Raji (cell line): ENCODE results near the gene REN.

Source experiments
- POLR2A ChIP-seq: IDR thresholded peaks from 2 replicates; pipeline ENCODE4 v1.6.1; 2011; ENCODE audit warnings: low read depth, low read length, control low read depth; ENCODE audit not compliant: insufficient read depth

REN gene

GRCh38 chr1:204115116-204115515 lies 51.0 kb downstream of the REN start:
- no peak for TF ChIP-seq POLR2A

DNA sequence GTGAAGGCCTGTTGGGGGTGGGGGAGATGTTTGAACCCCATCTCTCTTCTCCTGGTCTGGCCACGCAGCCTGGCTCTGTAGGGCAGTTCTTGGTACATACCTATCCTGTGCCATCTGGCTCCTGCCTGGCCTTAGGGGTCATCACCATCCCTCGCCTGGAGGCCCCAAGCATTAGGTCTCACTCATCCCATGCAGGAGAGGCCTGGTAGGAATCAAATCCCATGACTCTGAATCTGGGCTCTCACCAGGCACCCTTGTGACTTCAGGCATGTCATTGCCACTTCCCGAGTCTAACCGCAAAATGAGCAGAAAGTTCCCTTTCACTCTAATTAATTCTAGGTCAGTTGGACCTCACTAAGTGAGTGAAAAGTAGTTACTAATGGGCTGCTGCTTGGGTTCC lies 51.5 kb downstream of the REN start:
- no peak for TF ChIP-seq POLR2A

DNA sequence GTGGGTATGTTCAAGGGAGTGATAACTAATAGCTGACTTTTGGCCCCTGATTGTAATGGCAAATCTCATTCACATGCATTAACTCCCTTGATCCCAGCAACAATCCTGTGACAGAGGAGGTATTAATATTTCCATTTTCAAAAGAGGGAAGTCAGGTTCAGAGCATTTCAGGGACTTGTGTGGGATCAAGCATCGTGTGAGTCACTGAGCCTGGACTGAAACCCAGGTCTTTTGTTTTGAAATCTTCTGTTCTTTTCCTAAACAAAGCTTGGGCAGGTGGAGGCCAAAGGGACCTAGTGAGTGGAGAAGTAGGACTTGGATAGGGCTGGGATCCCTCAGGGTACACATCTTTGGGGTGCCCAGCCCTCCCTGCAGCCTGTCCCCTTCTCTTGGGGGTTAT lies 52.2 kb downstream of the REN start:
- no peak for TF ChIP-seq POLR2A

DNA sequence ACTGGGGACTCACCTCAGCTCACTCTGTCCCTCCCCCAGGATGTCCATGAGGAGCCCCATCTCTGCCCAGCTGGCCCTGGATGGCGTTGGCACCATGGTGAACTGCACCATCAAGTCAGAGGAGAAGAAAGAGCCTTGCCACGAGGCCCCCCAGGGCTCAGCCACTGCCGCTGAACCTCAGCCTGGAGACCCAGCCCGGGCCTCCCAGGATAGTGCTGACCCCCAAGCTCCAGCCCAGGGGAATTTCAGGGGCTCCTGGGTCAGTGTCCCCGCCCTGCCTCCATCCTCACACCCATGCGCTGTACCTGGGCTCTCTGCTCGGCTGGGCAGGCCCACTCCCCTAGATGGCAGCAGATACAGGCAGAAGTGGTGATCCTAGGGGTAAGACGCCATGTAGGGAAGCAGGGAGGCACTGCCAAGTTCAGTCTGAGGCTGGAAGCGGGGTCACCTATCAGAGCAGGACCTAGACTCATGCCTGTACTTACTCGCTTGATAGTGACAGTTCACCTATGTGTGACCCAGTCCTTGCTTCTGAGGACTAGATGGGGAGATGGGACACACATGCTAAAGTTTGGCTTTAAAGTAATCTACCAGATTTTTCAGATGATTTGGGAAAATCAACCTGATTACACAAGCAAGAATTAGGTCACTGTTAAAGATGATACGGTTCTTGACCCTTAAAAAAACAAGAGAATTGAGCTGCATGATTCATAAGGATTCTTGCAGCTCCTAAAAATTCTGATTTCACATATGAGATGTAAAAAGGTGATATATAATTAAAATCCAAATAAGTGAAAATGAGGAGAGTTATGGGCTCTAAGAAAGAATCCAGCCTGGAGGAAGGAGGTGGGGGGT lies 53.0 kb downstream of the REN start:
- no peak for TF ChIP-seq POLR2A

GRCh38 chr1:204110894-204111633 lies 55.1 kb downstream of the REN start:
- no peak for TF ChIP-seq POLR2A

- no peak for TF ChIP-seq POLR2A
Measured at GRCh38 chr1:204108312-204109141, 57.6 kb downstream of the REN start.

GRCh38 chr1:204107892-204108291 lies 58.2 kb downstream of the REN start:
- TF ChIP-seq POLR2A: no peak

- TF ChIP-seq POLR2A: no peak
Measured at GRCh38 chr1:204106825-204107224, 59.3 kb downstream of the REN start.

DNA sequence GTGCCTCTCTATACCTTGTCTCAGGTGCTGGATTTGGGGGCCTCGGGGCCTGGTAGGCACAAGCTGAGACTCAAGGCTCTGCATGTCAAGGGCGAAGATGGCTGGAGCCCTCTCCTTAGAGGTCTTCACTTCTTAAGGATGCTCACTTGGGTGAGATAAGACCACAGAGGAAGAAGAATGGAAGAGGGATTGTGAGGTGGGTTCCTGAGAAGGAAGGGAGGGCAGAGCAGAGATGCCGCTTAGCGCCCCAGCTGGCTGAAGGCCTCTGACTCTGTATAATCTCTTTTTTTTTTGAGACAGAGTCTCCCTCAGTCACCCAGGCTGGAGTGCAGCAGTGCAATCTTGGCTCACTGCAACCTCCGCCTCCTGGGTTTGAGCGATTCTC lies 61.0 kb downstream of the REN start:
- TF ChIP-seq POLR2A: no peak
